Neural progenitor cell (in vitro differentiated cells): ENCODE data around the gene IL20RB. TPM values are rescaled to one million over a fixed set of nuclear protein-coding genes. Genes with fewer than 3 reads are reported as not detected.

Source experiments
- DNase-seq: peaks from one replicate; pipeline ENCODE4 v3.0.0-alpha.2; 2016; ENCODE audit warnings: low spot score
- H2AFZ ChIP-seq: fragments of 200-600 bp; sonication (generic); replicated peaks from 2 replicates; pipeline ENCODE4 v1.6.1; 2016; ENCODE audit warnings: antibody characterized with exemption
- H3F3A ChIP-seq: fragments of 200-600 bp; sonication (generic); 2 replicates; pipeline ENCODE4 v1.6.1; 2016; ENCODE audit warnings: antibody characterized with exemption, low read depth
- H3K27ac ChIP-seq: fragments of 200-600 bp; sonication (generic); 2 replicates; pipeline ENCODE4 v1.5.1; 2016; ENCODE audit warnings: mild to moderate bottlenecking
- H3K27me3 ChIP-seq: fragments of 200-600 bp; sonication (generic); 2 replicates; pipeline ENCODE4 v1.6.1; 2016; ENCODE audit warnings: mild to moderate bottlenecking, moderate library complexity
- H3K36me3 ChIP-seq: fragments of 200-600 bp; sonication (generic); 2 replicates; pipeline ENCODE4 v1.5.1; 2016
- H3K4me1 ChIP-seq: fragments of 200-600 bp; sonication (generic); 2 replicates; pipeline ENCODE4 v1.6.1; 2016; ENCODE audit warnings: mixed run types
- H3K4me2 ChIP-seq: fragments of 200-600 bp; sonication (generic); 2 replicates; pipeline ENCODE4 v1.6.1; 2016
- H3K4me3 ChIP-seq: fragments of 200-600 bp; sonication (generic); 2 replicates; pipeline ENCODE4 v1.5.1; 2016
- H3K79me2 ChIP-seq: fragments of 200-600 bp; sonication (generic); 2 replicates; pipeline ENCODE4 v1.6.1; 2016; ENCODE audit warnings: low read depth
- H3K9ac ChIP-seq: fragments of 200-600 bp; sonication (generic); 2 replicates; pipeline ENCODE4 v1.6.1; 2016
- H3K9me3 ChIP-seq: fragments of 200-600 bp; sonication (generic); 2 replicates; pipeline ENCODE4 v1.5.1; 2016; ENCODE audit warnings: low read depth
- H4K20me1 ChIP-seq: fragments of 200-600 bp; sonication (generic); 2 replicates; pipeline ENCODE4 v1.6.1; 2016; ENCODE audit warnings: low read depth
- H3K27ac Mint-ChIP-seq: 3 replicates; pipeline ENCODE4 v1.8.0; 2021; ENCODE audit warnings: mixed read lengths
- H3K27me3 Mint-ChIP-seq: 2 replicates; pipeline ENCODE4 v1.8.0; 2022; ENCODE audit warnings: low read depth, mild to moderate bottlenecking, inconsistent platforms, moderate library complexity, mixed read lengths; ENCODE audit not compliant: insufficient read depth
- H3K36me3 Mint-ChIP-seq: 3 replicates; pipeline ENCODE4 v1.8.0; 2021; ENCODE audit warnings: mixed read lengths
- H3K4me1 Mint-ChIP-seq: 3 replicates; pipeline ENCODE4 v1.8.0; 2021; ENCODE audit warnings: mixed read lengths
- H3K4me3 Mint-ChIP-seq: 3 replicates; pipeline ENCODE4 v1.8.0; 2021; ENCODE audit warnings: mild to moderate bottlenecking, moderate library complexity, mixed read lengths
- H3K9me3 Mint-ChIP-seq: 3 replicates; pipeline ENCODE4 v1.8.0; 2020; ENCODE audit warnings: mixed read lengths
- CTCF ChIP-seq: fragments of 200-600 bp; sonication (generic); IDR thresholded peaks from 2 replicates; pipeline ENCODE4 v1.5.1; 2017; ENCODE audit warnings: antibody characterized with exemption, mild to moderate bottlenecking
- EZH2 ChIP-seq: fragments of 200-600 bp; sonication (generic); IDR thresholded peaks from 2 replicates; pipeline ENCODE4 v1.6.1; 2017; ENCODE audit warnings: antibody characterized with exemption, mild to moderate bottlenecking, moderate library complexity
- EZH2phosphoT487 ChIP-seq: fragments of 200-600 bp; sonication (generic); IDR thresholded peaks from 2 replicates; pipeline ENCODE4 v1.6.1; 2017; ENCODE audit warnings: antibody characterized with exemption
- total RNA-seq: library from RNA; depleted of rRNA; stranded (reverse); fragments of >200 nt; gene quantifications from 2 replicates; pipeline ENCODE4 v1.2.3, GENCODE V29; 2015; ENCODE audit warnings: low replicate concordance

Gene IL20RB
- total RNA-seq, 1 donor from 2014 or later, result 2.5 TPM

DNA sequence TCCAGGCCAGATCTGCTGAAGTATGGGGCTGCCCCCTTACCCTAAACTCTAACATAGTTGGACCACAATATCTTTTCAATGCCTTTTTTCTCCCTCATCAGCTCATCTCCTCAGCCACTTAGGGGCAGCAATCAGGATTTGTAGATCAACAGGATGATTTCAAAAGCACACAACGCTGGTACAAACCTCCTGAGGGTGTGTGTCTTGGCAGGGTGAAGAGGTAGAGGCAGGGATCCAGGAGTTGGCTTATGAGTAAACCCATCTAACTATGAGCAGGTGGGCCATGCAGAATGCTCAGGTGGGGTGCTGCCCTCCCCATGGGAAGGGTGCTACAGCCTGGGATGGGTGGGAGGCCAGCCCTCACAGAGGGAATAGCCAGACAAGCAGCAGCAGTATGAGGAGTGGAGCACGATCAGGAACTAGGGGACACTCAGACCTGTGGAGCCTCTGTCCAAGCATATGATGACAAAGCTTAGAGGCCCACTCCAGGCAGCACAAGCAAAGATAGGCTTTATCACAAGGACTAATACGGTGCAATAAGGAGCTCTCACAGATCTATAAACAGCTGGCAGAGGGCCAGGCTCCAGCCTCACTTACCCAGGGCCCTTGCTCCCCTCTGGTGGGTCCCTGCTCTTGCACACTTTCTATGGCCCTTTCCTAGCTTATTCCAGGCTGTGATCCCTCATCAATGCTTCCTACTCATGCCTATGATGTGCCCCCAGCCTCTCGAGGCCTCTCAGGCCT, 32.2 kb downstream of the IL20RB start:
- no peak overlapping the region for H3K4me3 Mint-ChIP-seq
- Histone ChIP-seq H3F3A (no peaks in the 10 kb centered on the region), H3K4me3 (no peak overlapping the region), H3K27me3 (no peaks in the 10 kb centered on the region), H3K4me1 (no peaks in the 10 kb centered on the region), H3K79me2 (no peaks in the 10 kb centered on the region), H4K20me1 (no peaks in the 10 kb centered on the region), H3K9me3 (no peaks in the 10 kb centered on the region), H2AFZ (no peak overlapping the region), H3K9ac (no peak overlapping the region), H3K27ac (no peak overlapping the region), H3K36me3 (no peaks in the 10 kb centered on the region), H3K4me2 (no peak overlapping the region)
- peaks cover 7% of the 10 kb centered on the region for H3K36me3 Mint-ChIP-seq
- H3K27me3 Mint-ChIP-seq, result peaks cover 4% of the 10 kb centered on the region
- no peak for TF ChIP-seq CTCF
- TF ChIP-seq EZH2, result no peak
- no peak for TF ChIP-seq EZH2phosphoT487
- H3K27ac Mint-ChIP-seq, result no peak overlapping the region
- H3K4me1 Mint-ChIP-seq, result no peaks in the 10 kb centered on the region
- H3K9me3 Mint-ChIP-seq, result peaks cover 9% of the 10 kb centered on the region
- DNase-seq, result no peak

- Histone ChIP-seq H3K9ac (no peak overlapping the region), H4K20me1 (no peaks in the 10 kb centered on the region), H3K36me3 (no peaks in the 10 kb centered on the region), H3K4me3 (no peak overlapping the region), H2AFZ (no peak overlapping the region), H3K27ac (no peak overlapping the region), H3K79me2 (no peaks in the 10 kb centered on the region), H3K27me3 (no peaks in the 10 kb centered on the region), H3F3A (no peaks in the 10 kb centered on the region), H3K9me3 (no peaks in the 10 kb centered on the region), H3K4me2 (no peak overlapping the region), H3K4me1 (no peaks in the 10 kb centered on the region)
- Mint-ChIP-seq H3K4me3 (no peak overlapping the region), H3K9me3 (peaks cover 7% of the 10 kb centered on the region), H3K4me1 (no peaks in the 10 kb centered on the region), H3K27ac (no peak overlapping the region), H3K36me3 (peaks cover 6% of the 10 kb centered on the region), H3K27me3 (peaks cover 4% of the 10 kb centered on the region)
- TF ChIP-seq EZH2phosphoT487, result no peak
- no peak for TF ChIP-seq CTCF
- TF ChIP-seq EZH2, result no peak
- DNase-seq, result no peak
These were observed 33.0 kb downstream of the IL20RB start for GRCh38 chr3:136990826-136991225.

GRCh38 chr3:136992115-136992514, 34.3 kb downstream of the IL20RB start:
- no peaks in the 10 kb centered on the region for H3K4me1 Mint-ChIP-seq
- Histone ChIP-seq H3F3A (no peaks in the 10 kb centered on the region), H3K27ac (no peak overlapping the region), H3K9me3 (no peaks in the 10 kb centered on the region), H3K36me3 (no peaks in the 10 kb centered on the region), H3K4me2 (no peak overlapping the region), H3K4me3 (no peak overlapping the region), H3K27me3 (no peaks in the 10 kb centered on the region), H2AFZ (no peak overlapping the region), H3K79me2 (no peaks in the 10 kb centered on the region), H4K20me1 (no peaks in the 10 kb centered on the region), H3K9ac (no peak overlapping the region), H3K4me1 (no peaks in the 10 kb centered on the region)
- DNase-seq, result no peak
- peaks cover 4% of the 10 kb centered on the region for H3K27me3 Mint-ChIP-seq
- no peak for TF ChIP-seq CTCF
- no peak for TF ChIP-seq EZH2
- no peak for TF ChIP-seq EZH2phosphoT487
- H3K27ac Mint-ChIP-seq, result no peak overlapping the region
- H3K36me3 Mint-ChIP-seq, result peaks cover 1% of the 10 kb centered on the region
- peaks cover 6% of the 10 kb centered on the region for H3K9me3 Mint-ChIP-seq
- no peak overlapping the region for H3K4me3 Mint-ChIP-seq
